Psoas muscle (tissue), 8 donors: ENCODE data around the gene LMBR1. TPM values are rescaled to one million over a fixed set of nuclear protein-coding genes. Genes with fewer than 3 reads are reported as not detected.

Source experiments
- ATAC-seq, 4 donors: fragments of 200-7000 bp; cut with Tn5 transposase; one replicate each; pipeline ENCODE4 v1.9.1; 2020; ENCODE audit warnings: moderate library complexity in 3 of 4, mild to moderate bottlenecking in 2 of 4
- DNase-seq, 2 donors: peaks; one replicate each; pipeline ENCODE4 v3.0.0-alpha.2; 2020
- H3K27ac ChIP-seq: fragments of 200-600 bp; one replicate; pipeline ENCODE4 v1.8.0; 2022
- H3K27me3 ChIP-seq, 3 donors: fragments of 200-600 bp in 1 of 3; one replicate each; pipeline versions ENCODE4 v1.6.1 to v1.8.0; 2013 to 2022; ENCODE audit warnings: low read length in 2 of 3, mild to moderate bottlenecking in 2 of 3, moderate library complexity in 1 of 3; ENCODE audit not compliant: insufficient read depth in 3 of 3
- H3K36me3 ChIP-seq, 2 donors: fragments of 200-600 bp in 1 of 2; one replicate each; pipeline versions ENCODE4 v1.6.1 to v1.8.0; 2013 to 2022; ENCODE audit warnings: low read depth in 1 of 2, mild to moderate bottlenecking in 1 of 2, moderate library complexity in 1 of 2; ENCODE audit not compliant: insufficient read depth in 1 of 2
- H3K4me1 ChIP-seq: fragments of 200-600 bp; one replicate; pipeline ENCODE4 v1.8.0; 2022
- H3K4me3 ChIP-seq: fragments of 200-600 bp; one replicate; pipeline ENCODE4 v1.8.0; 2022; ENCODE audit warnings: mild to moderate bottlenecking
- H3K9me3 ChIP-seq: fragments of 200-600 bp; one replicate; pipeline ENCODE4 v1.8.0; 2022
- WGBS, 3 donors: extraction: QIAGEN DNeasy Blood & Tissue Kit; methylation state at CpG; one replicate each; pipeline versions ENCODE4 v1.1.6 to v1.1.7; 2013; 5-methylcytosine and 5-hydroxymethylcytosine counted together
- intact Hi-C, 2 donors: fragments of 100-400 bp; cut with DNase I; formaldehyde crosslinking; loops; one replicate each; pipeline versions ENCODE4 v1.11.0 to v1.14.2; 2022
- polyA plus RNA-seq, 3 donors: library from polyadenylated mRNA; stranded (reverse); fragments of 200-250 nt; gene quantifications; one replicate each; pipeline ENCODE4 v1.2.3, GENCODE V29; 2013
- total RNA-seq, 4 donors: library from RNA; stranded (reverse); fragmentation: NEBNext Ultra II Directional in 2 of 4; extraction: Animal tissue kit (Norgen Biotek cat#: 25700) in 2 of 4; gene quantifications; one replicate each; pipeline versions ENCODE4 v1.2.1 to v1.2.4, GENCODE V29; 2021 to 2023
- TF ChIP-seq, protein P1 (sequence below): fragments of 200-600 bp; IDR thresholded peaks from one replicate; pipeline ENCODE4 v1.8.0; 2022; ENCODE audit warnings: antibody characterized with exemption
- donor health status: healthy with polysubstance abuse.
- donor health status: DM: no; HTN: no; CAD: no; lungs with moderate emphysema.
- donor health status: Bipolar disorder and iron deficiency.
- donor health status: healthy.
- donor health status: DM: yes; HTN: yes; CAD: no.
- donor health status: DM: no; HTN: no; CAD: no.
- donor health status: DM: no; HTN: no; CAD: no.
- donor health status: DM: yes; HTN: yes; CAD: no.

Gene LMBR1
- total and polyA plus RNA-seq, 7 donors: 6.4 to 33.3 (median 21.7) TPM

DNA sequence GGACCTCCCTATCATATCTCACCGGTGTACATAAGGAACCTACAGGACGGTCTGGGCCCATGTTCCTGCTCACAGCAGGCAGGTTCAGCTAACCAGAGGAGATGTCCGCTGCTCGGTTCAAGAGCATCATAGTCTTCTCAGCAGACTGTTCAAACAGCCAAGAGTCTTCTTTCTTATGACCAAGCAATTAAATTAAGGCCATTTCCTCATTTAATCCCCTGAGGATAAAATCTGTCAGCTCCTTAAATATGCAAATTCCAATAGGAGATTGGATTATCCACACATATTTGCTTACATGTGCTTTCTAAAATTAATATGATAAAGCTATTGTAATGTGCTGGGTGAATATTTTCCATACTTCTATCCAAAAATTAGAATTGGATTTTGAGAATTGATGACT, 59.7 kb downstream of the LMBR1 start:
- H3K9me3 ChIP-seq: no peaks in the 10 kb centered on the region
- H3K4me3 ChIP-seq: no peak overlapping the region
- H3K36me3 ChIP-seq: peaks cover 0 to 16% of the 10 kb centered on the region in 2 donors
- H3K27me3 ChIP-seq: no peaks in the 10 kb centered on the region
- no peak for ATAC-seq
- no peak overlapping the region for H3K27ac ChIP-seq
- WGBS, 3 donors: 95 to 96% (median 95%) methylated on average over 4 of the region's 4 CpGs
- TF ChIP-seq, protein P1, sequence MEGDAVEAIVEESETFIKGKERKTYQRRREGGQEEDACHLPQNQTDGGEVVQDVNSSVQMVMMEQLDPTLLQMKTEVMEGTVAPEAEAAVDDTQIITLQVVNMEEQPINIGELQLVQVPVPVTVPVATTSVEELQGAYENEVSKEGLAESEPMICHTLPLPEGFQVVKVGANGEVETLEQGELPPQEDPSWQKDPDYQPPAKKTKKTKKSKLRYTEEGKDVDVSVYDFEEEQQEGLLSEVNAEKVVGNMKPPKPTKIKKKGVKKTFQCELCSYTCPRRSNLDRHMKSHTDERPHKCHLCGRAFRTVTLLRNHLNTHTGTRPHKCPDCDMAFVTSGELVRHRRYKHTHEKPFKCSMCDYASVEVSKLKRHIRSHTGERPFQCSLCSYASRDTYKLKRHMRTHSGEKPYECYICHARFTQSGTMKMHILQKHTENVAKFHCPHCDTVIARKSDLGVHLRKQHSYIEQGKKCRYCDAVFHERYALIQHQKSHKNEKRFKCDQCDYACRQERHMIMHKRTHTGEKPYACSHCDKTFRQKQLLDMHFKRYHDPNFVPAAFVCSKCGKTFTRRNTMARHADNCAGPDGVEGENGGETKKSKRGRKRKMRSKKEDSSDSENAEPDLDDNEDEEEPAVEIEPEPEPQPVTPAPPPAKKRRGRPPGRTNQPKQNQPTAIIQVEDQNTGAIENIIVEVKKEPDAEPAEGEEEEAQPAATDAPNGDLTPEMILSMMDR: no peak
- H3K4me1 ChIP-seq: peaks cover 9% of the 10 kb centered on the region
- intact Hi-C loops: no loop called here
- DNase-seq: no peak

DNA sequence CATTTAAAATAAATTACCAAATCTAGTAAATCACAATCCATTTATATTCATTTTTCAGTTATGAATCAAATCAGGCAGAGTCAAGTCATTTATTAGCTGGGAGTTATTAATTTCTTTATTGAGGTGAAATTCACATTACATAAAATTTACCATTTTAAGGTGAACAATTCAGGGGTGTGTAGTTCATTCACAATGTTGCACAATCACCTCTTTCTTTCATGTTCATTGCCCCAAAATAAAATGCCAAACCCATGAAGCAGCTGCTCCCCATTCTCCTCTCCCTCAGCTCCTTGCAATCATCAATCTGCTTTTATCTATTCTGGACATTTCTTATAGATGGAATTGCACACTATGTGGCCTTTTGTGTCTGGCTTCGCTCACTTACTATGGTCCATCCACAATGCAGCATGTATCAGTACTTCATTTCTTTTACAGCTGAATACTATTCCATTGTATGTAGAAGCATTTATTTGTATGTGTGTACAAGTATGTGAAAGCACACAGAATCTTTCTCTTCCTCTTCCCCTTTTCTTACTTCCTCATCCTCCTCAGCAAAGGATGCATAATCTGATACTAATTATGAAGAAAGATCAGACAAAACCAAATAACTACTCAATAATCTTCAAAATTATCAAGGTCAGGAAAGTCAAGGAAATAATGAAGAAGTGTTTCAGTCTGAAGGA, 60.6 kb downstream of the LMBR1 start:
- no peak overlapping the region for H3K27ac ChIP-seq
- ATAC-seq: no peak
- no peak overlapping the region for H3K4me3 ChIP-seq
- no peak for DNase-seq
- H3K9me3 ChIP-seq: no peaks in the 10 kb centered on the region
- H3K27me3 ChIP-seq: no peaks in the 10 kb centered on the region
- H3K4me1 ChIP-seq: peaks cover 9% of the 10 kb centered on the region
- TF ChIP-seq, protein P1: no peak
- intact Hi-C loops: no loop called here
- WGBS, 3 donors: 99 to 100% (median 100%) methylated on average over 1 of the region's 1 CpG
- peaks cover 0 to 16% of the 10 kb centered on the region in 2 donors for H3K36me3 ChIP-seq

DNA sequence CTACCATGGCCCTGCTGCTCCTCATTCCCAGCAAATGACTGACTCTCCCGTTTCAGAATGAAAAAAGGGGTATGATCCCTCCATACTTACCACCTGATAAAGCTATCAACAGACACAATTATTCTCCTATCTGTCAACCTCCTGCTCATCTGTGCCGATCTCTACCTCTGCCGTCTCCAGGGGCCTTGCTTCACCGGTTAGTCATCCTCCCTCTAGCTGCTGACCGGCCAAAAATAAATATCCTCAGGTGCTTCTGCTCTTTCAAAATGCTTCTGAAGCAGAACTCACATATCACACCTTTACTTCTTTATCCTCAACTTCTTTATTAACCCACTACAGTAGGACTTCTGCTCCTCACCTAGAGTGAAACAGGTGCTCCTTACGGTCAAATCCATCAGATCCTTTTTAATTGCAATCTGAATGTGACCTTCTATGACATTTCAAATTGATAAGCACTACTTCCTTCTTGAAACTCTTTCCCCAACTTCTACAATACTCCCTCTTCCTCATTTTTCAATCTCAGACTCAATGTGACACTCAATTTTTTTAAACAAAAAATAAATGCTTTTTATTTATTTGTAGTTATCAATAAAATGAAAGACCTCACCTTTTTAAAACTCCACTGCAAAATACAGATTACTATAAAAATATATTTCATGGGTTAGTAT, 63.2 kb downstream of the LMBR1 start:
- no peak overlapping the region for H3K27ac ChIP-seq
- WGBS, 3 donors: 91 to 95% (median 91%) methylated on average over 6 of the region's 6 CpGs
- ATAC-seq (peak in 1 of 4 donors; percentile 75), DNase-seq (no peak)
- no peaks in the 10 kb centered on the region for H3K4me1 ChIP-seq
- TF ChIP-seq, protein P1: no peak
- intact Hi-C loops: no loop called here
- H3K4me3 ChIP-seq: no peak overlapping the region
- H3K9me3 ChIP-seq: no peaks in the 10 kb centered on the region
- H3K36me3 ChIP-seq: peaks cover 0 to 31% of the 10 kb centered on the region in 2 donors
- no peaks in the 10 kb centered on the region for H3K27me3 ChIP-seq

DNA sequence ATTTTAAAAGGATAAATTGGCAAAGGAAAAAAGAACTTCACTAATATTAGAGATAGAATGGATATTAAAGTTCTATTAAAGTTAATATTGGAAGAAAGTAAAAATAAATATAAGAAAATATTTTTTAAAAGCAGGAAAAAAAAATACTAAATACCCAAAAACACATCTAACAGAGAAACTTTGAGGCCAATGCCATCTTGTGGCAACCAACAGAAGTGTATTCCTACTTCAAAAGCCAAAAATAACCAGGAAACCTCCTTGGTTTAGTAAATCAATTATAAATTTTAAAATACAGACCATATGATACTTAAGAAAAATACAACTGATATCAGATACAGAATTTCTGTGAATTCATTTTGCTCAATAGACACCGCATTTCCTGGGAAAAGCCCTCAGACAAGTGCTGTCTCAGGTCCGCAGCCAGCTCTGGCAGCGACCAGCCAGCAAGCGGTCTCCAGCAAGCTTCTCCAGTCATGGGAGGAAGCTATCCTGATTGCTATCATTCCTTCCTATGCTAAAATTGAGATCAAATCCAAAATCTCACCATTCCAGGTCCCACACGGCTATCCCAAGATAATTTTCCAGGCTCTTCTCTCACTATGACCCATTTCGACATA, 65.3 kb downstream of the LMBR1 start:
- WGBS, 3 donors: 80 to 94% (median 82%) methylated on average over 6 of the region's 6 CpGs

More for the DNA sequence above, 65.3 kb downstream of the LMBR1 start:
- Histone ChIP-seq H3K27ac (no peak overlapping the region), H3K9me3 (no peaks in the 10 kb centered on the region), H3K4me1 (no peaks in the 10 kb centered on the region), H3K4me3 (no peak overlapping the region), H3K36me3 (peaks cover 0 to 21% of the 10 kb centered on the region in 2 donors), H3K27me3 (no peaks in the 10 kb centered on the region)
- ATAC-seq (no peak), DNase-seq (no peak)
- intact Hi-C loops: no loop called here
- TF ChIP-seq, protein P1: peak; percentile 50
